OCI-LY7 (cell line): ENCODE data around the gene KLHL25.

ENCODE experiments used
- EZH2phosphoT487 ChIP-seq: fragments of 200-600 bp; sonication (generic); IDR thresholded peaks from 2 replicates; pipeline ENCODE4 v1.6.1; 2018; ENCODE audit warnings: low read depth, borderline replicate concordance, mild to moderate bottlenecking, mixed run types, antibody characterized with exemption, low read length, moderate library complexity, mixed read lengths
- TF ChIP-seq, protein P1 (sequence below): fragments of 200-600 bp; sonication (generic); conservative IDR thresholded peaks from 2 replicates; pipeline ENCODE4 v1.5.1; 2014; ENCODE audit warnings: mild to moderate bottlenecking, antibody characterized with exemption, low read length, moderate library complexity, mixed read lengths

DNA sequence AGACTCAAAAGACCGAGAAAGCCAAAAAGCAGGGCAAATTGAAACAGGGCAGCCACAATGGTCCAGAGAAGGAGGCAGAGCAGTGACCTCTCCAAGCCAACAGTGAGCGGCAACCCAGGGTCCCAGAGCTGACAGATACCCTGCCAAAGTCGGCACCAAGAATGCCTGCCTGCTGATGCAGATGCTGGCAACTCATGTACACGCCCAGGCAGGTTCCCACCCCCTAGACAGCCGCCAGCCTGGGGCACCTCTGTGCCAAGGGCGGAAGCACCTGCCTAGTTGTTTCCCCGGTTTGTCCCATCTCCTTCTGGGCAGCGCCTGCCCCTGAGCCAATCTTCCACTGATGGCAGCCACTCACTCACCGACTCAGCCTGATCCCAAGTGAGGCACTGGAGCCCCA lies 22.1 kb downstream of the KLHL25 start:
- TF ChIP-seq, protein P1, sequence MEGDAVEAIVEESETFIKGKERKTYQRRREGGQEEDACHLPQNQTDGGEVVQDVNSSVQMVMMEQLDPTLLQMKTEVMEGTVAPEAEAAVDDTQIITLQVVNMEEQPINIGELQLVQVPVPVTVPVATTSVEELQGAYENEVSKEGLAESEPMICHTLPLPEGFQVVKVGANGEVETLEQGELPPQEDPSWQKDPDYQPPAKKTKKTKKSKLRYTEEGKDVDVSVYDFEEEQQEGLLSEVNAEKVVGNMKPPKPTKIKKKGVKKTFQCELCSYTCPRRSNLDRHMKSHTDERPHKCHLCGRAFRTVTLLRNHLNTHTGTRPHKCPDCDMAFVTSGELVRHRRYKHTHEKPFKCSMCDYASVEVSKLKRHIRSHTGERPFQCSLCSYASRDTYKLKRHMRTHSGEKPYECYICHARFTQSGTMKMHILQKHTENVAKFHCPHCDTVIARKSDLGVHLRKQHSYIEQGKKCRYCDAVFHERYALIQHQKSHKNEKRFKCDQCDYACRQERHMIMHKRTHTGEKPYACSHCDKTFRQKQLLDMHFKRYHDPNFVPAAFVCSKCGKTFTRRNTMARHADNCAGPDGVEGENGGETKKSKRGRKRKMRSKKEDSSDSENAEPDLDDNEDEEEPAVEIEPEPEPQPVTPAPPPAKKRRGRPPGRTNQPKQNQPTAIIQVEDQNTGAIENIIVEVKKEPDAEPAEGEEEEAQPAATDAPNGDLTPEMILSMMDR: no peak
- TF ChIP-seq EZH2phosphoT487: no peak
